ENCODE measurements around the gene CCDC85C.

GRCh38 chr14:99516156-99516870, 87.7 kb downstream of the CCDC85C start:
- TF ChIP-seq POLR2AphosphoS5 (IDR thresholded peaks at IDR 0.05) (peak in 1 of 3 donors; percentile 10), CTCF (IDR thresholded peaks at IDR 0.05 in 8 of 11, conservative IDR thresholded peaks at IDR 0.05 in 3 of 11) (no peak)

Measured in spleen (tissue), 7 donors.